HEK293 (cell line): ENCODE measurements around the gene FAH.

Experiments used
- GLI4 ChIP-seq: fragments of 450-650 bp; formaldehyde crosslinking; IDR thresholded peaks from 2 replicates; pipeline ENCODE4 v1.5.1; 2016; ENCODE audit warnings: missing biosample characterization, missing genetic modification characterization
- HOXA7 ChIP-seq: sonication (generic); formaldehyde crosslinking; IDR thresholded peaks from 2 replicates; pipeline ENCODE4 v1.8.1; 2022; ENCODE audit warnings: missing genetic modification reagents, borderline replicate concordance
- MZF1 ChIP-seq: fragments of 450-650 bp; formaldehyde crosslinking; IDR thresholded peaks from 2 replicates; pipeline ENCODE4 v1.5.1; 2017; ENCODE audit warnings: missing biosample characterization, missing genetic modification characterization, borderline replicate concordance
- ZNF184 ChIP-seq: fragments of 450-650 bp; IDR thresholded peaks from 2 replicates; pipeline ENCODE4 v1.5.1; 2018; ENCODE audit warnings: missing biosample characterization, mild to moderate bottlenecking, missing genetic modification characterization
- ZNF2 ChIP-seq: fragments of 450-650 bp; formaldehyde crosslinking; IDR thresholded peaks from 2 replicates; pipeline ENCODE4 v1.5.1; 2016; ENCODE audit warnings: missing biosample characterization, missing genetic modification characterization
- ZNF24 ChIP-seq: fragments of 450-650 bp; formaldehyde crosslinking; IDR thresholded peaks from 2 replicates; pipeline ENCODE4 v1.5.1; 2016; ENCODE audit warnings: missing biosample characterization, missing genetic modification characterization
- ZNF324 ChIP-seq: fragments of 450-650 bp; formaldehyde crosslinking; IDR thresholded peaks from 2 replicates; pipeline ENCODE4 v1.5.1; 2016; ENCODE audit warnings: missing biosample characterization, missing genetic modification characterization
- ZNF629 ChIP-seq: fragments of 450-650 bp; formaldehyde crosslinking; IDR thresholded peaks from 2 replicates; pipeline ENCODE4 v1.5.1; 2017; ENCODE audit warnings: missing biosample characterization, missing genetic modification characterization
- TF ChIP-seq, protein P1 (sequence below): fragments of 450-650 bp; formaldehyde crosslinking; IDR thresholded peaks from 2 replicates; pipeline ENCODE4 v1.5.1; 2016; ENCODE audit warnings: missing biosample characterization, missing genetic modification characterization
- TF ChIP-seq, protein P2 (sequence below): fragments of 450-650 bp; formaldehyde crosslinking; IDR thresholded peaks from 2 replicates; pipeline ENCODE4 v1.5.1; 2016; ENCODE audit warnings: missing biosample characterization, missing genetic modification characterization
- TF ChIP-seq, protein P3 (sequence below): fragments of 450-650 bp; formaldehyde crosslinking; IDR thresholded peaks from 2 replicates; pipeline ENCODE4 v1.5.1; 2016; ENCODE audit warnings: missing biosample characterization, missing genetic modification characterization

DNA sequence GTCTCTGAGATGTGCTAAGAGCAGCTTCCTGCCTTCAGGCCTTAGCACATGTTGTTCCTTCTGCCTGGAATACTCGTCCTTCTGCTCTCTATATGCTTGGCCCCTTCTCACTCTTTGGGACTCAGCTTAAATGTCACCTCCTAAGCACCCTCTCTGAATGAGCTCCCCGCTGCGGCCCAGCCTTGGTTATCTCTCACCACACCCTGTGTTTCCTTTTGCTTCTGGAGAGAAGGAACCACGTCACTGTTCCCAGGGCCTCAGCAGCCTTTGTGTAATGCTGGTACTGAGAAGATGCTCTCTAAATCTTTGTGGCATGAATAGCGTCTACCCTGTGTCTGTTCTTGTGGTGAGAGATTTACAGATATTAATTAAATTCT lies 2.2 kb downstream of the FAH start:
- TF ChIP-seq ZNF629 (tag by site-specific recombination) (no peak), ZNF24 (no peak), HOXA7 (CRISPR knock-in tag) (no peak), ZNF324 (no peak), MZF1 (tag by site-specific recombination) (no peak), ZNF184 (tag by site-specific recombination) (no peak), ZNF2 (no peak), GLI4 (tag by site-specific recombination) (no peak)
- TF ChIP-seq, protein P1, sequence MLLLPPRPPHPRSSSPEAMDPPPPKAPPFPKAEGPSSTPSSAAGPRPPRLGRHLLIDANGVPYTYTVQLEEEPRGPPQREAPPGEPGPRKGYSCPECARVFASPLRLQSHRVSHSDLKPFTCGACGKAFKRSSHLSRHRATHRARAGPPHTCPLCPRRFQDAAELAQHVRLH (tag by site-specific recombination): no peak
- TF ChIP-seq, protein P2, sequence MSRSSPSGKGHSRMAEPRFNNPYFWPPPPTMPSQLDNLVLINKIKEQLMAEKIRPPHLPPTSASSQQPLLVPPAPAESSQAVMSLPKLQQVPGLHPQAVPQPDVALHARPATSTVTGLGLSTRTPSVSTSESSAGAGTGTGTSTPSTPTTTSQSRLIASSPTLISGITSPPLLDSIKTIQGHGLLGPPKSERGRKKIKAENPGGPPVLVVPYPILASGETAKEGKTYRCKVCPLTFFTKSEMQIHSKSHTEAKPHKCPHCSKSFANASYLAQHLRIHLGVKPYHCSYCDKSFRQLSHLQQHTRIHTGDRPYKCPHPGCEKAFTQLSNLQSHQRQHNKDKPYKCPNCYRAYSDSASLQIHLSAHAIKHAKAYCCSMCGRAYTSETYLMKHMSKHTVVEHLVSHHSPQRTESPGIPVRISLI (tag by site-specific recombination): no peak
- TF ChIP-seq, protein P3, sequence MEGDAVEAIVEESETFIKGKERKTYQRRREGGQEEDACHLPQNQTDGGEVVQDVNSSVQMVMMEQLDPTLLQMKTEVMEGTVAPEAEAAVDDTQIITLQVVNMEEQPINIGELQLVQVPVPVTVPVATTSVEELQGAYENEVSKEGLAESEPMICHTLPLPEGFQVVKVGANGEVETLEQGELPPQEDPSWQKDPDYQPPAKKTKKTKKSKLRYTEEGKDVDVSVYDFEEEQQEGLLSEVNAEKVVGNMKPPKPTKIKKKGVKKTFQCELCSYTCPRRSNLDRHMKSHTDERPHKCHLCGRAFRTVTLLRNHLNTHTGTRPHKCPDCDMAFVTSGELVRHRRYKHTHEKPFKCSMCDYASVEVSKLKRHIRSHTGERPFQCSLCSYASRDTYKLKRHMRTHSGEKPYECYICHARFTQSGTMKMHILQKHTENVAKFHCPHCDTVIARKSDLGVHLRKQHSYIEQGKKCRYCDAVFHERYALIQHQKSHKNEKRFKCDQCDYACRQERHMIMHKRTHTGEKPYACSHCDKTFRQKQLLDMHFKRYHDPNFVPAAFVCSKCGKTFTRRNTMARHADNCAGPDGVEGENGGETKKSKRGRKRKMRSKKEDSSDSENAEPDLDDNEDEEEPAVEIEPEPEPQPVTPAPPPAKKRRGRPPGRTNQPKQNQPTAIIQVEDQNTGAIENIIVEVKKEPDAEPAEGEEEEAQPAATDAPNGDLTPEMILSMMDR: no peak
